HepG2 (cell line): ENCODE measurements around the gene TMEM204. TPM values are rescaled to one million over a fixed set of nuclear protein-coding genes. Genes with fewer than 3 reads are reported as not detected.

Experiments used
- ATAC-seq: fragments of 200-7000 bp; cut with Tn5 transposase; 3 replicates; pipeline ENCODE4 v1.9.1; 2020; ENCODE audit warnings: mild to moderate bottlenecking, moderate library complexity
- BruUV-seq: library from RNA; stranded (reverse); fragments of 400-500 nt; replicated peaks from 2 replicates; lab custom pipeline; 2021; lab: Mats Ljungman, UMichigan
- CTCF ChIA-PET: fragments of 300-600 bp; formaldehyde crosslinking; extraction: SDS; loops from one replicate; lab custom pipeline; 2021; ENCODE audit warnings: low total read pairs, inconsistent platforms, low intra/inter-chr PET ratio; lab: Yijun Ruan, JAX
- POLR2A ChIA-PET: fragments of 350-600 bp; sonication (Branson Sonifier 250); formaldehyde crosslinking; loops from one replicate; lab custom pipeline; 2020; ENCODE audit warnings: antibody characterized with exemption, inconsistent platforms; lab: Yijun Ruan, JAX
- DNase-seq: peaks from one replicate; pipeline ENCODE4 v3.0.0-alpha.2; 2015; ENCODE audit warnings: low spot score
- FAIRE-seq: peaks from 3 replicates; lab custom pipeline; 2011; peaks lifted over from hg19 to GRCh38; lab: Jason Lieb, UNC
- H2AFZ ChIP-seq: one replicate; pipeline ENCODE4 v1.6.1; 2011; ENCODE audit warnings: low read length, inconsistent platforms
- H3K27ac ChIP-seq: fragments of 300-600 bp; 3 replicates; pipeline ENCODE4 v1.8.0; 2011; ENCODE audit warnings: mixed run types, mild to moderate bottlenecking, mixed read lengths, low read length, inconsistent platforms; ENCODE audit not compliant: insufficient read depth; ENCODE audit errors: extremely low read length
- H3K27me3 ChIP-seq, 2 experiments: fragments of 200-600 bp in 1 of 2; 2 replicates in 1 of 2; 3 replicates in 1 of 2; pipeline versions ENCODE4 v1.6.0 to v1.8.0; 2011; ENCODE audit warnings: low read length in 2 of 2, mild to moderate bottlenecking in 2 of 2, moderate library complexity in 2 of 2, inconsistent platforms in 1 of 2; ENCODE audit not compliant: insufficient read depth in 2 of 2, control insufficient read depth in 1 of 2
- H3K36me3 ChIP-seq, 2 experiments: fragments of 200-600 bp in 1 of 2; replicated peaks in 1 of 2; 2 replicates in 1 of 2; 3 replicates in 1 of 2; pipeline versions ENCODE4 v1.5.1 to v1.8.0; 2011; ENCODE audit warnings: low read length in 2 of 2, inconsistent platforms in 1 of 2; ENCODE audit not compliant: insufficient read depth in 2 of 2, control insufficient read depth in 1 of 2
- H3K4me1 ChIP-seq: 2 replicates; pipeline ENCODE4 v1.5.1; 2012; ENCODE audit warnings: low read length, inconsistent platforms; ENCODE audit not compliant: insufficient read depth
- H3K4me2 ChIP-seq: 2 replicates; pipeline ENCODE4 v1.6.0; 2011; ENCODE audit warnings: low read depth, low read length, inconsistent platforms
- H3K4me3 ChIP-seq, 3 experiments: fragments of 200-600 bp in 1 of 3; sonication (generic), shearing (Covaris generic) in 1 of 3; replicated peaks in 1 of 3; 2 replicates each; pipeline ENCODE4 v1.5.1; 2011 to 2016; ENCODE audit warnings: low read length in 3 of 3, inconsistent platforms in 2 of 3, low read depth in 2 of 3, mild to moderate bottlenecking in 2 of 3, control low read depth in 1 of 3, mixed read lengths in 1 of 3; ENCODE audit not compliant: insufficient read depth in 1 of 3
- H3K79me2 ChIP-seq: one replicate; pipeline ENCODE4 v1.6.1; 2011; ENCODE audit warnings: low read length, inconsistent platforms; ENCODE audit not compliant: insufficient read depth
- H3K9ac ChIP-seq: 2 replicates; pipeline ENCODE4 v1.6.0; 2011; ENCODE audit warnings: mild to moderate bottlenecking, low read depth, low read length, inconsistent platforms; ENCODE audit not compliant: insufficient read depth
- H3K9me3 ChIP-seq: 2 replicates; pipeline ENCODE4 v1.5.1; 2012; ENCODE audit warnings: mild to moderate bottlenecking, low read length
- H4K20me1 ChIP-seq: 2 replicates; pipeline ENCODE4 v1.6.0; 2011; ENCODE audit warnings: inconsistent platforms, mild to moderate bottlenecking, low read length, moderate library complexity; ENCODE audit not compliant: insufficient read depth
- AGO2 ChIP-seq: fragments of 200-400 bp; formaldehyde crosslinking; optimal IDR thresholded peaks from 2 replicates; pipeline ENCODE3; 2017; ENCODE audit warnings: mild to moderate bottlenecking, low read depth, low read length, moderate library complexity
- DNMT1 ChIP-seq: sonication (generic); formaldehyde crosslinking; IDR thresholded peaks from 2 replicates; pipeline ENCODE4 v1.5.1; 2020; ENCODE audit warnings: mild to moderate bottlenecking, missing genetic modification reagents
- KDM2A ChIP-seq: sonication (generic); formaldehyde crosslinking; IDR thresholded peaks from 2 replicates; pipeline ENCODE4 v1.4.0; 2020; ENCODE audit warnings: low read depth, missing genetic modification reagents, borderline replicate concordance
- NCOR1 ChIP-seq: fragments of 200-600 bp; sonication (generic); IDR thresholded peaks from 2 replicates; pipeline ENCODE4 v1.7.0; 2017; ENCODE audit warnings: antibody characterized with exemption, low read length, borderline replicate concordance
- POLR2G ChIP-seq: fragments of 200-400 bp; formaldehyde crosslinking; IDR thresholded peaks from 2 replicates; pipeline ENCODE4 v1.6.1; 2018; ENCODE audit warnings: mild to moderate bottlenecking, low read depth, low read length, moderate library complexity
- ZFP1 ChIP-seq: IDR thresholded peaks from 2 replicates; pipeline ENCODE4 v1.6.1; 2016
- ZKSCAN5 ChIP-seq: sonication (generic); formaldehyde crosslinking; IDR thresholded peaks from 2 replicates; pipeline ENCODE4 v1.5.1; 2020; ENCODE audit warnings: mild to moderate bottlenecking, missing genetic modification reagents
- ZNF530 ChIP-seq: sonication (generic); formaldehyde crosslinking; IDR thresholded peaks from 2 replicates; pipeline ENCODE4 v1.5.0; 2020; ENCODE audit warnings: low read depth, mild to moderate bottlenecking, missing genetic modification reagents
- WGBS: methylation state at CpG from one replicate; pipeline ENCODE4 v1.1.6; 2017; ENCODE audit warnings: low lambda C conversion rate; 5-methylcytosine and 5-hydroxymethylcytosine counted together
- in situ Hi-C: cut with HindIII; loops from 2 replicates; pipeline ENCODE4 v1.10.0; 2017; ENCODE audit warnings: low pct_unique_long_range_greater_than_20kb; ENCODE audit not compliant: extremely low pct_ligation_motif_present
- intact Hi-C: fragments of 100-400 bp; cut with micrococcal nuclease; formaldehyde crosslinking; loops from one replicate; pipeline ENCODE4 v1.10.0; 2022; ENCODE audit not compliant: unreplicated experiment
- polyA plus RNA-seq, 8 experiments: library from polyadenylated mRNA; depleted of rRNA in 3 of 8; stranded (reverse) in 7 of 8; unstranded in 1 of 8; fragments of >200 nt; fragmentation: Illumina TruSeq in 4 of 8; extraction: Trizol in 4 of 8; gene quantifications; 2 replicates each; pipeline versions ENCODE4 v1.2.1 to v1.2.3, GENCODE V29; 2011 to 2016; ENCODE audit warnings: low read depth in 4 of 8, missing spikeins in 1 of 8, mixed read lengths in 1 of 8; ENCODE audit not compliant: insufficient read depth in 1 of 8
- total RNA-seq, 5 experiments: library from RNA; depleted of rRNA; stranded (reverse); fragments of >200 nt; fragmentation: Illumina TruSeq; extraction: Trizol; gene quantifications; 2 replicates each; pipeline ENCODE4 v1.2.3, GENCODE V29; 2016; ENCODE audit warnings: low read depth in 1 of 5
- TF ChIP-seq, protein P1 (sequence below): sonication (generic); formaldehyde crosslinking; IDR thresholded peaks from 2 replicates; pipeline ENCODE4 v1.8.1; 2023; ENCODE audit warnings: missing genetic modification reagents, inconsistent platforms, borderline replicate concordance
- TF ChIP-seq, protein P2 (sequence below): sonication (generic); formaldehyde crosslinking; IDR thresholded peaks from 2 replicates; pipeline ENCODE4 v1.4.0; 2020; ENCODE audit warnings: missing genetic modification reagents

TMEM204 gene
- total and polyA plus RNA-seq, 2 of the 13 experiments (the other 11 are each of a cell fraction or from before 2014, with no cell fraction given), result not detected

DNA sequence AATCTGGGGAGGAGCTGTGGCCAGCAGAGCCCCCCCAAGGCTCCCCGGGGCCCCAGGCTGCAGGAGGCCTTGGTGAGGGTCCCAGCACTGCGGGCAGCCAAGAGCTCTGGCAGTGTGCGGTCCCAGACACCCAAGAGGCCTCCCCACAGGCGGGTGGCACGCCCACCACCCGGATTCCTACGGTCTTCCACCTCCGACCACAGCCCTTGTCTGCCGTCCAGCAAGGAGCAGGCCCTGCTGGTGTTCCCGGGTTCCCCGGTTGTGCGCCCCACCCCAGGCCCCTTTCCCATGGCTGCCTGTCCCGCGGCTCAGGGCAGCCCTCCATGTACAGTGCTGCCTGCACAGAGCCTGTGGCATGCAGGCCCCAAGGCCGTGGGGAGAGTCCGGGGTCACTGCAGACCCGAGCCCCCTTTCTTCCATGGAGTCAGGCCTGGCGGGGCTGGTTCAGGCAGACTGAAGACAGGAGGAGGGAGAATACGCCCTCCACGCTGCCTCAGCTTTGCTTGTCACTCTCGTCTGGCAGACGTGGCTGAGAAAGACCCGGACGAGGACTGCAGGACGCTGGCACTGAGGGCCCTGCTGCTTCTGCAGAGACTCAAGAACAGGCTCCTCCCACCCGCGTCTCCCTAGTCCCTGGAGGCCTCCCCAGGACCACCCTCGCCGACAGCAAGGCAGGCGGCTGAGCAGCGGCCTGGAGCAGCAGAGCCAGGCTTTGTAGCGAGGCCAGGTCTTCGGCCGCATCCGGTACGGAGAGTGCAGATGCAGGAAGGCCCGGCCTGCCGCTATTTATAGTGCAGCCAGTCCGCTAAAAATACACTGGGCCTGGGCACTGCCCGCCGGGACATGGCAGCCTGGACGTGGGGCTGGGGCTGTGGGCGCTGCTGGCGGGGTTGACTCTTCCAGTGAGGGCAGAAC, 23.9 kb upstream of the TMEM204 start:
- CTCF ChIA-PET, result no interaction called here
- no peaks in the 10 kb centered on the region for H3K27me3 ChIP-seq
- in situ Hi-C loops (no loop called here), intact Hi-C loops (no loop called here)
- BruUV-seq, result no TSS peak
- FAIRE-seq (no peak), ATAC-seq (no peak; the same call in 2 of the 3 replicates), DNase-seq (no peak)
- H3K9me3 ChIP-seq, result no peaks in the 10 kb centered on the region
- peaks cover 4 to 6% of the 10 kb centered on the region in 2 experiments; a peak in 2 of 5 replicates for H3K36me3 ChIP-seq
- TF ChIP-seq ZNF530 (CRISPR knock-in tag) (no peak), POLR2G (peak; percentile 12; the same call in 1 of the 2 replicates), ZKSCAN5 (CRISPR knock-in tag) (no peak), AGO2 (peak; percentile 82)
- WGBS, result 97% methylated on average over 6 of the region's 44 CpGs
- no peak overlapping the region for H3K4me3 ChIP-seq
- H4K20me1 ChIP-seq, result no peaks in the 10 kb centered on the region
- POLR2A ChIA-PET, result no interaction called here
- no peaks in the 10 kb centered on the region for H3K4me1 ChIP-seq
- no peak overlapping the region for H3K4me2 ChIP-seq
- no peak overlapping the region for H2AFZ ChIP-seq
- H3K27ac ChIP-seq, result no peak overlapping the region
- H3K79me2 ChIP-seq, result no peaks in the 10 kb centered on the region
- no peak overlapping the region for H3K9ac ChIP-seq

DNA sequence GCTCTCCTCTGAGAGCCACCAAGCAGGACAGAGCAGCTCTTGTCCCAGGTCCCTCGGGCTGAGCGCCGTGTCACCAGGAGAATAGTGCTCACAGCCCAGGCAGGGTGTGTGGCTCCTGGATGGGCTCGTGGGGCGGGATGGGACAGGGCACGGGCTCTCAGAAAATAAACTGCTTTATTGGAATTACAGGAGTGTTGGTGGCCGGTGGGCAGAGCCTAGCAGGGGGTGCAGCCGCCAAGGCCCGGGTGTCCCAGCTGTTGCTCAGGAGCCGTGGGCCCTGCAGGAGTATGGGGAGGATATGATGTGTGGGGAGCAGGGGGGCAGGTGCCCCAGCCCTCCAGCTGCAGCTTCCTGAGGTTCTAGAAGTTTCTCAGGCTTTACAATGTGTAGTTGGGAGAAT, 23.2 kb upstream of the TMEM204 start:
- Histone ChIP-seq H3K27me3 (no peaks in the 10 kb centered on the region), H2AFZ (no peak overlapping the region), H3K79me2 (no peaks in the 10 kb centered on the region), H3K4me3 (no peak overlapping the region), H3K9me3 (no peaks in the 10 kb centered on the region), H3K27ac (no peak overlapping the region), H3K4me1 (no peaks in the 10 kb centered on the region), H3K4me2 (no peak overlapping the region), H3K36me3 (peaks cover 4 to 6% of the 10 kb centered on the region in 2 experiments; a peak in 2 of 5 replicates), H3K9ac (no peak overlapping the region), H4K20me1 (no peaks in the 10 kb centered on the region)
- intact Hi-C loops, result no loop called here
- FAIRE-seq (no peak), ATAC-seq (no peak; the same call in 2 of the 3 replicates), DNase-seq (no peak)
- 99% methylated on average over 7 of the region's 10 CpGs for WGBS
- no peak for TF ChIP-seq ZFP1 (CRISPR knock-in tag)
- TF ChIP-seq, protein P1, sequence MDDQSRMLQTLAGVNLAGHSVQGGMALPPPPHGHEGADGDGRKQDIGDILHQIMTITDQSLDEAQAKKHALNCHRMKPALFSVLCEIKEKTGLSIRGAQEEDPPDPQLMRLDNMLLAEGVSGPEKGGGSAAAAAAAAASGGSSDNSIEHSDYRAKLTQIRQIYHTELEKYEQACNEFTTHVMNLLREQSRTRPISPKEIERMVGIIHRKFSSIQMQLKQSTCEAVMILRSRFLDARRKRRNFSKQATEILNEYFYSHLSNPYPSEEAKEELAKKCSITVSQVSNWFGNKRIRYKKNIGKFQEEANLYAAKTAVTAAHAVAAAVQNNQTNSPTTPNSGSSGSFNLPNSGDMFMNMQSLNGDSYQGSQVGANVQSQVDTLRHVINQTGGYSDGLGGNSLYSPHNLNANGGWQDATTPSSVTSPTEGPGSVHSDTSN (CRISPR knock-in tag), result no peak
- TF ChIP-seq, protein P2, sequence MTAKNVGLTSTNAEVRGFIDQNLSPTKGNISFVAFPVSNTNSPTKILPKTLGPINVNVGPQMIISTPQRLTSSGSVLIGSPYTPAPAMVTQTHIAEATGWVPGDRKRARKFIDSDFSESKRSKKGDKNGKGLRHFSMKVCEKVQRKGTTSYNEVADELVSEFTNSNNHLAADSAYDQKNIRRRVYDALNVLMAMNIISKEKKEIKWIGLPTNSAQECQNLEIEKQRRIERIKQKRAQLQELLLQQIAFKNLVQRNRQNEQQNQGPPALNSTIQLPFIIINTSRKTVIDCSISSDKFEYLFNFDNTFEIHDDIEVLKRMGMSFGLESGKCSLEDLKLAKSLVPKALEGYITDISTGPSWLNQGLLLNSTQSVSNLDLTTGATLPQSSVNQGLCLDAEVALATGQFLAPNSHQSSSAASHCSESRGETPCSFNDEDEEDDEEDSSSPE (CRISPR knock-in tag), result no peak
- no peak for TF ChIP-seq DNMT1 (CRISPR knock-in tag)
- no peak for TF ChIP-seq NCOR1
- no peak for TF ChIP-seq KDM2A (CRISPR knock-in tag)
- ChIA-PET CTCF (no interaction called here), POLR2A (no interaction called here)
- no TSS peak for BruUV-seq
- in situ Hi-C loops, result no loop called here
